HG02642 (cell line): ENCODE results near the gene LRPPRC.
A peak's percentile ranks its signal among the peaks of the same experiment; 100 is the strongest.

Experiments
- ATAC-seq: cut with Tn5 transposase; IDR thresholded peaks from one replicate; pipeline ENCODE4 v1.9.1; 2021; ENCODE audit warnings: mild to moderate bottlenecking; ENCODE audit not compliant: unreplicated experiment, poor library complexity

LRPPRC gene

GRCh38 chr2:43877782-43878464, 117.9 kb downstream of the LRPPRC start:
- peak; percentile 78 for ATAC-seq

- ATAC-seq, result no peak
These were observed 120.9 kb downstream of the LRPPRC start for GRCh38 chr2:43874776-43875451.

- no peak for ATAC-seq
These were observed 123.6 kb downstream of the LRPPRC start for GRCh38 chr2:43872151-43872550.

- ATAC-seq, result no peak
These were observed 140.5 kb downstream of the LRPPRC start for GRCh38 chr2:43855292-43855691.

- ATAC-seq, result no peak
These were observed 141.1 kb downstream of the LRPPRC start for GRCh38 chr2:43854671-43855070.

- no peak for ATAC-seq
These were observed 142.4 kb downstream of the LRPPRC start for GRCh38 chr2:43853141-43854081.

GRCh38 chr2:43852196-43852730, 143.5 kb downstream of the LRPPRC start:
- ATAC-seq, result no peak

GRCh38 chr2:43851011-43851980, 144.5 kb downstream of the LRPPRC start:
- no peak for ATAC-seq

GRCh38 chr2:43848214-43848613, 147.6 kb downstream of the LRPPRC start:
- no peak for ATAC-seq

GRCh38 chr2:43846140-43846793, 149.5 kb downstream of the LRPPRC start:
- no peak for ATAC-seq

GRCh38 chr2:43845181-43845580, 150.6 kb downstream of the LRPPRC start:
- no peak for ATAC-seq

GRCh38 chr2:43842866-43843226, 152.9 kb downstream of the LRPPRC start:
- no peak for ATAC-seq

- no peak for ATAC-seq
These were observed 153.6 kb downstream of the LRPPRC start for GRCh38 chr2:43841949-43842865.

GRCh38 chr2:43840965-43841364, 154.8 kb downstream of the LRPPRC start:
- no peak for ATAC-seq

- ATAC-seq, result no peak
These were observed 155.8 kb downstream of the LRPPRC start for GRCh38 chr2:43839776-43840564.

- ATAC-seq, result no peak
These were observed 157.1 kb downstream of the LRPPRC start, which contains the start of the genes ABCG5 and ABCG8 for GRCh38 chr2:43838560-43839267. ABCG5 (minus strand) TSS chr2:43838839; CDS start chr2:43838679, 160 bp downstream. ABCG8 (plus strand) TSS chr2:43838971; CDS start chr2:43839054, 83 bp downstream.
